BE2C (cell line): ENCODE results near the gene CCDC9B.

Experiments used
- DNase-seq: peaks from one replicate; pipeline ENCODE4 v3.0.0-alpha.2; 2020
- H3K27me3 ChIP-seq: fragments of 250-450 bp; sonication (Bioruptor Pico); 2 replicates; pipeline ENCODE4 v1.5.1; 2020; ENCODE audit warnings: mild to moderate bottlenecking
- H3K36me3 ChIP-seq: fragments of 250-450 bp; sonication (Bioruptor Pico); 2 replicates; pipeline ENCODE4 v1.5.1; 2020; ENCODE audit warnings: mild to moderate bottlenecking
- H3K4me1 ChIP-seq: fragments of 250-450 bp; sonication (Bioruptor Pico); 2 replicates; pipeline ENCODE4 v1.5.1; 2020
- H3K4me3 ChIP-seq: 2 replicates; pipeline ENCODE4 v1.5.1; 2011; ENCODE audit warnings: low read depth, low read length
- H3K9me3 ChIP-seq: fragments of 250-450 bp; sonication (Bioruptor Pico); 2 replicates; pipeline ENCODE4 v1.5.1; 2020
- TF ChIP-seq, protein P1 (sequence below): IDR thresholded peaks from 2 replicates; pipeline ENCODE4 v1.5.1; 2012; ENCODE audit warnings: mild to moderate bottlenecking, low read depth, low read length

Gene CCDC9B

DNA sequence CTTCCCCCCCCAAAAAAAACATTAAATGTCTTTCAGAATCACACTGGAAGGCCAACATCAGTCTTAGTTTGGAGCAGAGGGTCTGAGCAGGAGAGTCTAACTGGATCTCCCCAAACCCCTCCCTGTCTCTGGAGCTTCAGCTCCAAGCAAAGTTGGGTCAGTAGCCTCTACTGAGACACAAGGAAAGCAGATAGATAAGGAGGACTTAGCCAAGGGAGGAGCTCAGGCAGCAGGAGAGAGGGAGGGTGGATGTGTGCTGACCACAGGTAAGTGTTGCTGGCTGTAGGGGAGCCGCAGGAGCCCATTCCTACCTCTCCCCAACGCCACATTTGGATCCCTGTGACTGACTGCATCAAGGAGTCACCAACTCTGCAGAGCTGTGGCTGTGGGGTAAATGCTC is 40.0 kb downstream of the CCDC9B start:
- Histone ChIP-seq H3K4me3 (no peak overlapping the region), H3K9me3 (no peaks in the 10 kb centered on the region), H3K27me3 (no peaks in the 10 kb centered on the region), H3K4me1 (peaks cover 14% of the 10 kb centered on the region), H3K36me3 (no peaks in the 10 kb centered on the region)
- DNase-seq, result no peak
- TF ChIP-seq, protein P1, sequence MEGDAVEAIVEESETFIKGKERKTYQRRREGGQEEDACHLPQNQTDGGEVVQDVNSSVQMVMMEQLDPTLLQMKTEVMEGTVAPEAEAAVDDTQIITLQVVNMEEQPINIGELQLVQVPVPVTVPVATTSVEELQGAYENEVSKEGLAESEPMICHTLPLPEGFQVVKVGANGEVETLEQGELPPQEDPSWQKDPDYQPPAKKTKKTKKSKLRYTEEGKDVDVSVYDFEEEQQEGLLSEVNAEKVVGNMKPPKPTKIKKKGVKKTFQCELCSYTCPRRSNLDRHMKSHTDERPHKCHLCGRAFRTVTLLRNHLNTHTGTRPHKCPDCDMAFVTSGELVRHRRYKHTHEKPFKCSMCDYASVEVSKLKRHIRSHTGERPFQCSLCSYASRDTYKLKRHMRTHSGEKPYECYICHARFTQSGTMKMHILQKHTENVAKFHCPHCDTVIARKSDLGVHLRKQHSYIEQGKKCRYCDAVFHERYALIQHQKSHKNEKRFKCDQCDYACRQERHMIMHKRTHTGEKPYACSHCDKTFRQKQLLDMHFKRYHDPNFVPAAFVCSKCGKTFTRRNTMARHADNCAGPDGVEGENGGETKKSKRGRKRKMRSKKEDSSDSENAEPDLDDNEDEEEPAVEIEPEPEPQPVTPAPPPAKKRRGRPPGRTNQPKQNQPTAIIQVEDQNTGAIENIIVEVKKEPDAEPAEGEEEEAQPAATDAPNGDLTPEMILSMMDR, result no peak

DNA sequence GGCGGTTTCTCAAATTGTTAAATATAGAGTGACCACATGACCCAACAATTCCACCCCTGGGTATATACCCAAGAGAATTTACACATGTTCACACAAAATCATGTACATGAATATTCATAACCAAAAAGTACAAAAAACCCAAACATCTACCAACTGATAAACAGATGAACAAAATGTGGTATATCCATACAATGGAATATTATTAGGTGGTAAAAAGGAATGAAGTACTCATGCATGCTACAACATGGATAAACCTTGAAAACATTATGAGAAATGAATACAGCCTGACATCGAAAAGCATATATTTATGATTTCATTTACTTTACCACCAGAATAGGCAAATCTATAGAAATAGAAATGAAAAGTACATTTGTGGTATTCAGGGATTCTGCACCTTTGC is 40.4 kb downstream of the CCDC9B start:
- H3K9me3 ChIP-seq, result no peaks in the 10 kb centered on the region
- no peaks in the 10 kb centered on the region for H3K27me3 ChIP-seq
- H3K36me3 ChIP-seq, result no peaks in the 10 kb centered on the region
- DNase-seq, result no peak
- TF ChIP-seq, protein P1, result no peak
- H3K4me1 ChIP-seq, result peaks cover 14% of the 10 kb centered on the region
- no peak overlapping the region for H3K4me3 ChIP-seq

DNA sequence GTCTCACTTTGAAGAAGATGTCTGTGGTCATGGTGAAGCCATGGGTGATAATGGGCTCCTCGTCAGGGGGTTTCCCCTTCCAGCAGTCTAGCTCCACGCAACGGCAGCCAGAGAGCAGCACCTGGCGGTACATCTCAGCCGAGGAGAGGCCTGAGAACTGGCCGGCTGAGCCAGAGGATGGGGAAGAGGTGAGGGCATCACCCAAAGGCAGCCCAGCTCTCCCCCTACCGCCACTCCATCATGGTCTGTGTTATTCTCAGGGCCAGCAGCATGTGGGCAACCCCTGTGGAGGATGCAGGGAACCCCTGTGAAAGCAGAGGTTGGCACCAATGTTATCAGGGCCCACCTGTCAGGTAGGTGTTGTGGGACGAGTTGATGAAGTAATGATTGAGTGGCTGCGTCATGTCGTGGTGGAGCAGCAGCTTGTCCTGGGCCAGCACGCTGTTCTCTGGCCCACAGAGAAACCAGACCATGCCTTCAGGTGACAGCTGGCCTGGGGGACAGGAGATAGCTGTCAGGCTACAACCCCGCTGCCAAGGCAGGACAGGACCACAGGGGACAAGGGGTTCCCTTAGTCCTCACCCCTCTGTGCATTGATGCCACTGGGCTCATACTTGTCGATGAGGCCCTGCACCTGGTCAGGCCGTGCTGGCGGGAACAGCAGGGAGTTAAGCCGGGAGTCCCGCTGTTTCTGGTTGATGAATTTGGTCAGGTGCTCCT is 42.4 kb downstream of the CCDC9B start:
- H3K4me1 ChIP-seq, result peaks cover 14% of the 10 kb centered on the region
- H3K36me3 ChIP-seq, result no peaks in the 10 kb centered on the region
- H3K9me3 ChIP-seq, result no peaks in the 10 kb centered on the region
- no peaks in the 10 kb centered on the region for H3K27me3 ChIP-seq
- TF ChIP-seq, protein P1, result no peak
- no peak for DNase-seq
- H3K4me3 ChIP-seq, result no peak overlapping the region

DNA sequence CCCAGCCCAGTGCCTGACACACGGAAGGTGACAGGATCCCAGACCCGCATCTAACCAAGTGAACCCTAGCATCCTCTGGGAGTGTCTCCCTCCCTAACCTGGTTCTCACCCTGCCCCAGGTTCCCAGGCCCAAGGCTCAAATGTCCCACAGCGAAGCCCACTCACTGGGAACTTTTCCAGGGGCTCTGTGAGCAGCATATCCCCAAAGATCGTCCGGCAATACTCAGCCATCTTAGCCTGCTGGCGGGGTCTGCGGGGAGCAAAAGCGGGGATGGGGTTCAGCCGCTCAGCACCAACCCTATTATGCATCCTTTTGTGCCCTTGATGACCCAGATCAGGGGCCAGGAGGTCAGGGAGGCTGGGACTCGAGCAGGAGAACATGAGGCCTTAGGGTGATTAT is 43.4 kb downstream of the CCDC9B start:
- TF ChIP-seq, protein P1, result no peak
- H3K36me3 ChIP-seq, result no peaks in the 10 kb centered on the region
- no peaks in the 10 kb centered on the region for H3K27me3 ChIP-seq
- no peaks in the 10 kb centered on the region for H3K9me3 ChIP-seq
- no peak overlapping the region for H3K4me3 ChIP-seq
- no peak for DNase-seq
- peaks cover 13% of the 10 kb centered on the region for H3K4me1 ChIP-seq

DNA sequence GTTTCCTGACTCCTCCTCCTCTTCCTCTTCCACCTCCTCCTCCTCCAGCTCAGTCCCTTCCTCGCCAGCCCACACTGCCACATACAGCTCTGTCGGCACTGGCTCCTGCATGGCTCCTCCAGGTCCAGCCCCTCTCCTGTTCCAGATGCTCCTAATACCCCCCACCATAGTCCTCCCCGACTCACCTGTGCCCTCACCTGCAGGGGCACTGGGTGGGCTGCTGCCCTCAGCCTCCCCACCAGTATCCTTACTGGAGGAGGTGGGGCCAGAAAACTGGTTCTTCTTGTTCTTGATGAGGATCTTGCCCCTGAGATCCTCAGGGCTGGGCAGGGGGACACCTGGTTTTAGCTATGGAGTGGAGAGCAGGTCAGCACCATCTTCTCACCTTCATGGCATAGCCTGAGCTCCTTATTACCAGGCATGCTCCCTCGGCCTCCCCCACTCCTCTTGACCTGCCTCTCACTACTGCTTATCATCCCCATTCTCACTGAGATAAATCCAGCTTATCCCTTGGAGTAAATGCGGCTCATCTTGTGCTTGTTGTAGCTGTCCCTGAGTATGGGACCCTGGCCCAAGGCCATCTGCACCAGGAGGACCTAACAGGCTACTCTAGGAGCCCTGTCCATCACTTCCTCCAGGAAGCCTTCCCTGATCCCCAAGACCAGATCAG is 44.0 kb downstream of the CCDC9B start:
- no peaks in the 10 kb centered on the region for H3K27me3 ChIP-seq
- H3K36me3 ChIP-seq, result no peaks in the 10 kb centered on the region
- TF ChIP-seq, protein P1, result no peak
- H3K9me3 ChIP-seq, result no peaks in the 10 kb centered on the region
- no peak for DNase-seq
- H3K4me3 ChIP-seq, result no peak overlapping the region
- peaks cover 6% of the 10 kb centered on the region for H3K4me1 ChIP-seq
